ENCODE measurements around the gene TNKS1BP1.

TNKS1BP1 gene

DNA sequence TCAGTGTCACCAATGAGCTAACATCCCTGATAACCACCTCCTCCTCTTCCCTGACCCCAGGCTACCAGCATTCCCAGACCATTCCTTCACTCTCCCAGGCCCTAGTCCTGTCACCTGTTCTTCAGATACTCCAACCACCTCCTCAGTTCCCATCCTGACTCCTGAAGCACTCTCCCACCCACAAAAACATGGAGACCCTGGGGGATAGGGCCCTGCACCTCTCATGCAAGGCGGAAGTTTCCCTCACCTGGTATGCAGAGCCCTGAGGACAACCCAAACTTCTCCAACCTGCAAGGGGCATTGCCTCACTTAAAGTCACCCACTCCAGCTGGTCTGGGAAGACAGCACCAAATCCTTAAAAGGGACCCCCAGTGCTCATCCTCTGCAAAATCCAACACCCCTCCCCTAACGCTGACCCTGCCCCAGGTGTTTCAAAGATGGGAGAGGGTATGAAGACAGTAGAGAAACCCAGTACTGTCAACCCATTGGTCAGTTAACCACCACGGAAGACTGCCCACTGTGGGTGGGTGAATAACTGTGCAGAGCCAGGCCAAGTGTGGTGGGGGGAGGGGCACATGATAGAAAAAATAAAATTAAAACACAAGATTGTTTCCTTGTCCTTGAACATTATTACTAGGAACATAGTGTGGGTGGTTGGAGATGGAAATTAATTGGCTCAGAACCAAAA, 1.4 kb downstream of the TNKS1BP1 start:
- Mint-ChIP-seq H3K4me3 (peak overlapping the region; percentile 78), H3K9me3 (no peaks in the 10 kb centered on the region), H3K27ac (peak overlapping the region; percentile 93), H3K36me3 (peaks cover 36% of the 10 kb centered on the region), H3K4me1 (peaks cover 53% of the 10 kb centered on the region)
- ATAC-seq: no peak
- DNase-seq (ENCODE audit: low spot score in 2 of 2): no peak

GRCh38 chr11:57322256-57323166, 2.2 kb downstream of the TNKS1BP1 start:
- H3K27ac Mint-ChIP-seq: no peak overlapping the region
- DNase-seq (ENCODE audit: low spot score in 2 of 2): no peak
- H3K4me1 Mint-ChIP-seq: peaks cover 50% of the 10 kb centered on the region
- no peak for ATAC-seq
- H3K36me3 Mint-ChIP-seq: peaks cover 28% of the 10 kb centered on the region
- no peaks in the 10 kb centered on the region for H3K9me3 Mint-ChIP-seq
- H3K4me3 Mint-ChIP-seq: peak overlapping the region; percentile 78

- H3K4me1 Mint-ChIP-seq: peaks cover 42% of the 10 kb centered on the region
- DNase-seq (ENCODE audit: low spot score in 2 of 2) (no peak), ATAC-seq (no peak)
- no peak overlapping the region for H3K4me3 Mint-ChIP-seq
- H3K27ac Mint-ChIP-seq: no peak overlapping the region
- peaks cover 19% of the 10 kb centered on the region for H3K36me3 Mint-ChIP-seq
- H3K9me3 Mint-ChIP-seq: no peaks in the 10 kb centered on the region
These were observed 3.1 kb downstream of the TNKS1BP1 start for GRCh38 chr11:57321388-57322255.

- DNase-seq (ENCODE audit: low spot score in 2 of 2) (no peak), ATAC-seq (no peak)
- Mint-ChIP-seq H3K9me3 (no peaks in the 10 kb centered on the region), H3K27ac (no peak overlapping the region), H3K4me1 (peaks cover 35% of the 10 kb centered on the region), H3K36me3 (peaks cover 11% of the 10 kb centered on the region), H3K4me3 (no peak overlapping the region)
These were observed 3.9 kb downstream of the TNKS1BP1 start for GRCh38 chr11:57320719-57321387.

GRCh38 chr11:57320067-57320718, 4.6 kb downstream of the TNKS1BP1 start:
- Mint-ChIP-seq H3K4me3 (no peak overlapping the region), H3K36me3 (peaks cover 5% of the 10 kb centered on the region), H3K4me1 (peaks cover 28% of the 10 kb centered on the region), H3K9me3 (no peaks in the 10 kb centered on the region), H3K27ac (no peak overlapping the region)
- DNase-seq (ENCODE audit: low spot score in 2 of 2): no peak
- no peak for ATAC-seq

DNA sequence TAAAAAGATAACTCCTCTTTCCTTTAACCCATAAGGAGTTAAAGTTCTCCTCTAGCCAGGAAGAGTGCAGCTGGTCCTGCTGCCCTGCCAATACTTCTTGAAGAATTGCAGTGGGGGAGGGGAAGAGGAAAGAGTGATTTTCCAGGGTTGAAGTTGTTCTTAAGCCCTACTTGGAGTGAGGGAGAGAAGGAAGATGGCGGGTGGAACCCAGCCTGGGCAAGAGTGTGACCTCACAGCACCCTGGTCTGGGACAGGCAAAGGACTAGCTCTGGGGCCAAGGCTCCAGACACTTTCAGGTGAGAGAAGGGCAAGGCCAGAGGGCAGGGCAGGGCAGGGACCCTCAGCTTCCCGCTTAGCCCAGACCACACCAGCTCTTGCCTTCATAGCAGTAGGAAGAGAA, 6.6 kb downstream of the TNKS1BP1 start:
- Mint-ChIP-seq H3K9me3 (no peaks in the 10 kb centered on the region), H3K27ac (no peak overlapping the region), H3K4me1 (peaks cover 16% of the 10 kb centered on the region), H3K4me3 (no peak overlapping the region), H3K36me3 (no peaks in the 10 kb centered on the region)
- no peak for DNase-seq (ENCODE audit: low spot score in 2 of 2)
- no peak for ATAC-seq

- no peak for DNase-seq (ENCODE audit: low spot score in 2 of 2)
- Mint-ChIP-seq H3K9me3 (no peaks in the 10 kb centered on the region), H3K4me1 (peaks cover 9% of the 10 kb centered on the region), H3K4me3 (no peak overlapping the region), H3K27ac (no peak overlapping the region), H3K36me3 (no peaks in the 10 kb centered on the region)
- ATAC-seq: no peak
These were observed 8.7 kb downstream of the TNKS1BP1 start for GRCh38 chr11:57316017-57316416.

- Mint-ChIP-seq H3K27ac (no peak overlapping the region), H3K4me1 (peaks cover 12% of the 10 kb centered on the region), H3K36me3 (no peaks in the 10 kb centered on the region), H3K9me3 (no peaks in the 10 kb centered on the region), H3K4me3 (no peak overlapping the region)
- ATAC-seq (no peak), DNase-seq (ENCODE audit: low spot score in 2 of 2) (no peak)
These were observed 9.3 kb downstream of the TNKS1BP1 start for GRCh38 chr11:57315491-57315890.

GRCh38 chr11:57314221-57314973, 10.4 kb downstream of the TNKS1BP1 start:
- ATAC-seq (no peak), DNase-seq (ENCODE audit: low spot score in 2 of 2) (no peak)
- no peaks in the 10 kb centered on the region for H3K9me3 Mint-ChIP-seq
- H3K36me3 Mint-ChIP-seq: peaks cover 2% of the 10 kb centered on the region
- no peak overlapping the region for H3K27ac Mint-ChIP-seq
- peaks cover 21% of the 10 kb centered on the region for H3K4me1 Mint-ChIP-seq
- no peak overlapping the region for H3K4me3 Mint-ChIP-seq

- H3K4me1 Mint-ChIP-seq: peaks cover 26% of the 10 kb centered on the region
- DNase-seq (ENCODE audit: low spot score in 2 of 2) (no peak), ATAC-seq (no peak)
- no peak overlapping the region for H3K27ac Mint-ChIP-seq
- H3K9me3 Mint-ChIP-seq: no peaks in the 10 kb centered on the region
- no peak overlapping the region for H3K4me3 Mint-ChIP-seq
- peaks cover 8% of the 10 kb centered on the region for H3K36me3 Mint-ChIP-seq
These were observed 11.0 kb downstream of the TNKS1BP1 start for GRCh38 chr11:57313788-57314135.

DNA sequence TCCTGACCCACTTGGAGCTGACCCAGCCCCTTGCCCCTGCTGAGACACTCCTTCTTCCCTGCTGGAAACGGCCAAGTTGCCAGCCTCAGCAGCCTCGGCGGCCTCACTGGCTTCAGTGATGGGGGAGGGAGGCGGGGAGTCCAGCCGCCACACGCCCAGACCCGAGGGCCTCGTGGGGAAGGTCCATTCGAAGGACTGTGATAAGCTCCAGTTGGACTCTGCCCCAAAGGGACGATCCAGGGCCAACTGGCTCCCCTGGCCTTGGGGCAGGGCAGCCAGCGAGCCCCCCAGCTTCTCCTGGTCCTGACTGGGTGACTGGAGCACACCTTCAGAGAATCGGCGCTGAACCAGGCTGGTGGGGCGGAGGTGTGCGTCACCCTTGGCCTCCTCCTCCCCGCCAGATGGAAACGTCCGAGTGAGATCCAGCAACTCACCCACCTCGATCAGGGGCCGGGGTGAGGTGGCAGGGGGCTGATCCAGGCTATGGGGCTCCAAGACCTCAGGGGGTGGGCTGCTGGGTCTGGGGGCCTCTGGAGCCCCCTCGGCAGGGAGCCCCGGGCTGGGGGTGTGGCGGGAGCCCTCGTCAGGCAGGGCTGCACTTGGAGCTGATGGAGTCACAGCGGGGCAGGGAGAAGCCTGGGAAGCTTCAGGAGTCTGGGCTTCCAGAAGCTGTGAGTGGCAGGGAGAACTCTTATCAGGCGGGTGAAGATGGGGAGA, 11.5 kb downstream of the TNKS1BP1 start:
- Mint-ChIP-seq H3K4me3 (no peak overlapping the region), H3K4me1 (peaks cover 26% of the 10 kb centered on the region), H3K27ac (no peak overlapping the region), H3K9me3 (no peaks in the 10 kb centered on the region), H3K36me3 (peaks cover 8% of the 10 kb centered on the region)
- DNase-seq (ENCODE audit: low spot score in 2 of 2): no peak
- ATAC-seq: no peak

- ATAC-seq (no peak), DNase-seq (ENCODE audit: low spot score in 2 of 2) (no peak)
- Mint-ChIP-seq H3K9me3 (no peaks in the 10 kb centered on the region), H3K27ac (peak overlapping the region; percentile 32), H3K4me1 (peaks cover 26% of the 10 kb centered on the region), H3K36me3 (peaks cover 8% of the 10 kb centered on the region), H3K4me3 (peak overlapping the region; percentile 26)
These were observed 12.2 kb downstream of the TNKS1BP1 start for GRCh38 chr11:57312511-57313021.
